Measurements from ENCODE around the gene SEL1L.

DNA sequence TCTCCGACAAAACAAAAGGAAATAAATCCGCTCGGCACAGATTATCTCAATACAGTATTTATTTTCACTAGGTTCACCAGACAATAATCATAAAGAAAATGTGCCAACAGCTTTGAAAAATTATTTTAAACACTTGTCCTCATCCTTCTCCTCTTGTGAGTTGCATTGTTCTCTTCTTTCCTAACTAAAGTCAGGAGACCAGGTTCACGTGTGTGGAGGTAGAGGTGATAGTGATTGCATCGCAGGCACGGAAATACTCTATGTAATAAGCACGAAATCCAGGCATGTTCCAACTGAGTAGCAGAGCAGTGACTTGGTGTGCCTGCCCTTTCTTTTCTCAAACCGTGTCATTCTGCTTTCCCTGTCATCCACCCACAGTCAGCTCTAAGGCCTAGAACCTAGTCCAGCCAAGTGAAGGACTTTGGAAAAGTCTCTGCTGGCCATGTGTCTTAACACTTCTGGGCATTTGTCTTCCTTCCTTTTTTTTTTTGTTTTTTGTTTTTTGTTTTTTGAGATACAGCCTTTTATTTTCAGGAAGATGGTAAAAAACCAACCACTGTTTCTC is 939 bp upstream of the SEL1L start:
- TF ChIP-seq, protein P1, sequence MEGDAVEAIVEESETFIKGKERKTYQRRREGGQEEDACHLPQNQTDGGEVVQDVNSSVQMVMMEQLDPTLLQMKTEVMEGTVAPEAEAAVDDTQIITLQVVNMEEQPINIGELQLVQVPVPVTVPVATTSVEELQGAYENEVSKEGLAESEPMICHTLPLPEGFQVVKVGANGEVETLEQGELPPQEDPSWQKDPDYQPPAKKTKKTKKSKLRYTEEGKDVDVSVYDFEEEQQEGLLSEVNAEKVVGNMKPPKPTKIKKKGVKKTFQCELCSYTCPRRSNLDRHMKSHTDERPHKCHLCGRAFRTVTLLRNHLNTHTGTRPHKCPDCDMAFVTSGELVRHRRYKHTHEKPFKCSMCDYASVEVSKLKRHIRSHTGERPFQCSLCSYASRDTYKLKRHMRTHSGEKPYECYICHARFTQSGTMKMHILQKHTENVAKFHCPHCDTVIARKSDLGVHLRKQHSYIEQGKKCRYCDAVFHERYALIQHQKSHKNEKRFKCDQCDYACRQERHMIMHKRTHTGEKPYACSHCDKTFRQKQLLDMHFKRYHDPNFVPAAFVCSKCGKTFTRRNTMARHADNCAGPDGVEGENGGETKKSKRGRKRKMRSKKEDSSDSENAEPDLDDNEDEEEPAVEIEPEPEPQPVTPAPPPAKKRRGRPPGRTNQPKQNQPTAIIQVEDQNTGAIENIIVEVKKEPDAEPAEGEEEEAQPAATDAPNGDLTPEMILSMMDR (IDR thresholded peaks at IDR 0.05) = no peak
- TF ChIP-seq EP300 (IDR thresholded peaks at IDR 0.05) (no peak), POLR2A (IDR thresholded peaks at IDR 0.05) (no peak)

Measured in ovary (tissue), 3 donors.